Activated T-helper 17 cell treated with anti-CD3 and anti-CD28 coated beads, Interleukin-2, amount 50 U/mL, for 72 hours (primary cell): Measurements from ENCODE around the gene FRAT2. TPM values are rescaled to one million over a fixed set of nuclear protein-coding genes. Genes with fewer than 3 reads are reported as not detected.

Experiments used
- ATAC-seq: fragments of 150-1000 bp; cut with Tn5 transposase; replicated peaks from 2 replicates; pipeline ENCODE4 v1.10.0; 2021; ENCODE audit warnings: mild to moderate bottlenecking, moderate library complexity
- H3K27ac Mint-ChIP-seq: one replicate; pipeline ENCODE4 v1.8.0; 2022; ENCODE audit warnings: mixed read lengths
- H3K27me3 Mint-ChIP-seq: one replicate; pipeline ENCODE4 v1.8.0; 2022; ENCODE audit warnings: mixed read lengths
- H3K36me3 Mint-ChIP-seq: one replicate; pipeline ENCODE4 v1.8.0; 2022; ENCODE audit warnings: low read depth, mild to moderate bottlenecking, mixed read lengths
- H3K4me1 Mint-ChIP-seq: one replicate; pipeline ENCODE4 v1.8.0; 2022; ENCODE audit warnings: mixed read lengths
- H3K4me3 Mint-ChIP-seq: one replicate; pipeline ENCODE4 v1.8.0; 2022; ENCODE audit warnings: mild to moderate bottlenecking, mixed read lengths
- H3K9me3 Mint-ChIP-seq: one replicate; pipeline ENCODE4 v1.8.0; 2022; ENCODE audit warnings: mixed read lengths
- total RNA-seq, 2 donors: library from RNA; stranded (reverse); gene quantifications; one replicate each; pipeline ENCODE4 v1.2.3, GENCODE V29; 2022

FRAT2 gene
- total RNA-seq, 2 donors from 2014 or later: 4.7 to 9.7 TPM

DNA sequence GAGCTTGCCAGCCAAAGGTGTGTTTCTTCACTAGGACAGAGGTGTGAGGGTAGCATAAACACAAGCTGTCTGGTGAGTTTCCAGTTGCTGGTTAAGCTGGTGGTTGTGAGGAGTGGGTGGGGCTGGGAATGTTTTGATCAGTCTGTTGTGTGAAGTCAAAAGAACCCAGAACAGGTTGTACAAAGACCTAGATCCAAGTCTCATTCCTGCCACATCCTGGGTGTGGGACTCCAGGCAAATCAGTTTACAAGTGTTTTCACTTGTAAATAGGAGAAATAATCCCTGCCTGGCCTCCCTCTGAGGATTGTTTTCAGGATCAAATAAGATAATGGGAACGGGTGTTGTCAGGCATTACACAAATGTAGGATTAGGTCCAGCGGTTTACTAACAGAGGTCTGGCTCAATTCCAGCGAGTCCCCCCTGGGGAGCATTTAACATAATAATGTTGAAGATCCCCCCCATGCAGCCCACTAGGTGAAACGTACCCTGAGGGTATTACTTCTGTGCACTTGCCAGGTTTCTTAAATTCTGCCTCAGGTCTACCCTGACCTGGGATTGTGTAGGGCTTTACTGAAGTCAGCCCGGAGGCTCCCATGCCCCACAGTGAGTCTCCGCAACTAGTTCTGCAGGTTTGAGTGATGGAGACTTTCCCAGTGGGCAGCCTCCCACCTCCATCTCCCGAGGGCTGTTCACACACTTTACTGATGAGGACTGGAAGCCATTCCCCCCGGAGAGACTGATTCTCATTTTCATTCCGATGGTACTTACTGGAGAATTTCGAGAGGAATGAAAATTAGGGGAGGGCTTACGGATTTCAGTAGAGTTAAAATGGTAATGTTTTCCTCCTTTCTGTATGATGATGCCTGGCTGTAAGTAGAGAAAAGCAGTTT, 2.7 kb upstream of the FRAT2 start:
- peak overlapping the region; percentile 54 for H3K27ac Mint-ChIP-seq
- H3K4me3 Mint-ChIP-seq: no peak overlapping the region
- H3K4me1 Mint-ChIP-seq: peaks cover 14% of the 10 kb centered on the region

DNA sequence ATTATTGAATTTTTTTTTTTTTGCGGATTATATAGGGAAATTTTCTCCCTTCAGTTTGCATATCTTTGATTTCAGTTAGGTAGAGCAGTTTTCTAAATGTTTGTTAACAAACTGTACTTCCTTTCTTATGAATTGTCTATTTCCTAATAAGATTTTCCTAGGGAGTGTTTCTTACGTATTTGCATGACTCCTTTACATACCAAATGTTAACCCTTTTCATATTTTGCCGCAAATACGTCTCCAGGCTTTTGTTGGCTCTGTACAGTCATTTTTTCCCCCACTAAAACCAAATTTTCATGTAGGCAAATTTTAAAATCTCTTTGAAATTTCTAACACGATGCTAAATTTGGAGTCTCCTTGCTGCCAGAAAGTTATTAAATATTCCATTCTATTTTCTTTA, 1.9 kb upstream of the FRAT2 start:
- Mint-ChIP-seq H3K27ac (peak overlapping the region; percentile 54), H3K4me1 (peaks cover 19% of the 10 kb centered on the region), H3K9me3 (no peaks in the 10 kb centered on the region), H3K36me3 (peaks cover 16% of the 10 kb centered on the region), H3K27me3 (no peaks in the 10 kb centered on the region), H3K4me3 (peak overlapping the region; percentile 44)
- no peak for ATAC-seq

More for the DNA sequence above, 2.7 kb upstream of the FRAT2 start:
- Mint-ChIP-seq H3K27me3 (no peaks in the 10 kb centered on the region), H3K36me3 (peaks cover 14% of the 10 kb centered on the region), H3K9me3 (no peaks in the 10 kb centered on the region)
- ATAC-seq: no peak

DNA sequence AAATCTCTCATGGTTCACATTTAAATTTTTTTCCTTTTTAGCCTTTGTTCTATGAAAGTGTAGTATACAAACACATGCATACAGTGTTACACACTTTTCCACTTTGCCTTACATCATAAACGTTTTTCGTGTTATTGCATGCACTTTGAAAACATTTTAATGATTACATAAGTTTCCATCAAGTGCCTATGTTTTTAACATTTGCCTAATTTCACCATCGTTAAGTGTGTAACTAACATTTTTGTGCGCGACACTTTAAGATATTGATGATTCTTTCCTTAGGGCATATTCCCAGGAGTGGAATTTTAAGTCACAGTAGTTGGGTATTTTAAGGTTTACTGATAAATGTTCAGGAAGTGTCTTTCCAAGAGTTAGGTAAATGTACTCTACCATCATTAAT, 1.5 kb upstream of the FRAT2 start:
- no peak for ATAC-seq
- H3K27me3 Mint-ChIP-seq: no peaks in the 10 kb centered on the region

DNA sequence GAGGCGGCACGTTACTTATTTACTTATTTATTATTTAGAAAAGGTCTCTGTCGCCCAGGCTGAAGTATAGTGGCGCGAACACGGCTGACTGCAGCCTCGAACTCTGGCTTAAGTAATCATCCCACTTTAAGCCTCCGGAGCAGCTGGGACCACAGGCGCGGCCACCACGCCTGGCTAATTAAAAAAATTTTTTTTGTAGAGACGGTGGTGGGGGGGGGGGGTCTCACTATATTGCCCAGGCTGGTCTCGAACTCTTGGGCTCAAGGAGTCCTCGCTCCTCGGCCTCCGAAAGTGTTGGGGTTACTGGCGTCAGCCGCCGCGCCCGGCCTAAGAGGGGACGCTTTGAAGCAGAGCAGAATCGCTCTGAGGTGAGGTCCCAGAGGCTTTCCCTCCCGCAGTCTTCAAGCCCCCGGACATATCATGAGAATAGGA, 675 bp upstream of the FRAT2 start:
- no peak for ATAC-seq

More for the DNA sequence above, 1.5 kb upstream of the FRAT2 start:
- Mint-ChIP-seq H3K27ac (peak overlapping the region; percentile 54), H3K4me3 (peak overlapping the region; percentile 44), H3K9me3 (no peaks in the 10 kb centered on the region), H3K36me3 (peaks cover 16% of the 10 kb centered on the region), H3K4me1 (peaks cover 23% of the 10 kb centered on the region)

DNA sequence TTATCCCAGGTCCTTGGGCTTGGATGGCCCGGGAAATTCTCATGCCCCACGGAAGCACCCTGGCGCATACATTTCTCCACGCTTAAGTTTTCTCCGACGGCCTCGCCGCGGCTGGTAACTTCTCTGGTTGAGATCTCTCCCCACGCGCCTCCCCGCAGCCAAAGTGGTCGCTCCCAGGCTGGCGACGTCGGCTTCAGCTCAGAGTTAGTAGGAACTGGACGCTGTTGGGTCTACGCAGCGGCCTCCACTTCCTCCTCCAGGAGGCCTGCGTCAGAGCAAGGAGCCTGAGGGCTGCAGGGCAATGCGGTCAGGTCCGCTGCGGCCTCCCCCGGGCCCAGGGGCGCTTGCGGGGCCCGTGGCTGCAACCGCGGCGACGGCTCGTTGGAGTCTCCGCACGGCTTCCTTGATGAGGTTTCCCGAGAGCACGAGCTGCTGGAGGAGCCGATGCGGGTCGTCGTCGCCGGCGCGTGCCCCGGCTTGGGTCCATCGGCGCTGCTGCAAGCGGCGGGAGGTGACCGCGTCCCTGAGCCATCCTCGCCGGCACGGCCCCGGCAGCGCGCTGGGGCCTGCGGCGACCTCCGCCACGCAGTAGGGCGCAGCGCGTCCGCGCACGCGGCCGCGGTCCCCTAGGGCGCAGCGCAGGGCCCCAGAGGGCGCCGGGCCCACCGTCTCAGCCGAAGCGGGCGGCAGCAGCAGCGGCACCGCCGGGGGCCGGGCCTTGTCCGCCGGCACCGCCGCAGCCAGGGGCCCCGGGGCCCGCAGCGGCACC, 744 bp downstream of the FRAT2 start:
- ATAC-seq: peak; percentile 53

More for the DNA sequence above, 675 bp upstream of the FRAT2 start:
- Mint-ChIP-seq H3K36me3 (peaks cover 16% of the 10 kb centered on the region), H3K9me3 (no peaks in the 10 kb centered on the region), H3K4me3 (peak overlapping the region; percentile 44), H3K4me1 (peaks cover 23% of the 10 kb centered on the region), H3K27me3 (no peaks in the 10 kb centered on the region), H3K27ac (no peak overlapping the region)

DNA sequence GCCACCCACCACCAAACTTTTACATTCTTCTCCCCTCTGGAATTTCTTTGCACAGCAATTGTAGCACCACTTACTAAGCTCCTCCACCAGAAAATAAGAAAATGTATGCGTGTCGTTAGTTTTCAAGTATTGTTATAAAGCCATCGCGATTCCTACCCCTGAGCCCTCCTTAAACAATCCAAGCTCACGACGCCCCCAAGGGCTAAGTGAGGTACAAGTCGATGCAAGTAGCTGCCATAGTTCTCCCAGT, 1.3 kb downstream of the FRAT2 start:
- Mint-ChIP-seq H3K36me3 (peaks cover 16% of the 10 kb centered on the region), H3K27ac (peak overlapping the region; percentile 94), H3K9me3 (no peaks in the 10 kb centered on the region), H3K4me1 (peaks cover 30% of the 10 kb centered on the region), H3K4me3 (peak overlapping the region; percentile 99), H3K27me3 (no peaks in the 10 kb centered on the region)
- no peak for ATAC-seq

More for the DNA sequence above, 744 bp downstream of the FRAT2 start:
- Mint-ChIP-seq H3K36me3 (peaks cover 16% of the 10 kb centered on the region), H3K27me3 (no peaks in the 10 kb centered on the region), H3K27ac (peak overlapping the region; percentile 94), H3K4me1 (peaks cover 28% of the 10 kb centered on the region), H3K4me3 (peak overlapping the region; percentile 99), H3K9me3 (no peaks in the 10 kb centered on the region)

DNA sequence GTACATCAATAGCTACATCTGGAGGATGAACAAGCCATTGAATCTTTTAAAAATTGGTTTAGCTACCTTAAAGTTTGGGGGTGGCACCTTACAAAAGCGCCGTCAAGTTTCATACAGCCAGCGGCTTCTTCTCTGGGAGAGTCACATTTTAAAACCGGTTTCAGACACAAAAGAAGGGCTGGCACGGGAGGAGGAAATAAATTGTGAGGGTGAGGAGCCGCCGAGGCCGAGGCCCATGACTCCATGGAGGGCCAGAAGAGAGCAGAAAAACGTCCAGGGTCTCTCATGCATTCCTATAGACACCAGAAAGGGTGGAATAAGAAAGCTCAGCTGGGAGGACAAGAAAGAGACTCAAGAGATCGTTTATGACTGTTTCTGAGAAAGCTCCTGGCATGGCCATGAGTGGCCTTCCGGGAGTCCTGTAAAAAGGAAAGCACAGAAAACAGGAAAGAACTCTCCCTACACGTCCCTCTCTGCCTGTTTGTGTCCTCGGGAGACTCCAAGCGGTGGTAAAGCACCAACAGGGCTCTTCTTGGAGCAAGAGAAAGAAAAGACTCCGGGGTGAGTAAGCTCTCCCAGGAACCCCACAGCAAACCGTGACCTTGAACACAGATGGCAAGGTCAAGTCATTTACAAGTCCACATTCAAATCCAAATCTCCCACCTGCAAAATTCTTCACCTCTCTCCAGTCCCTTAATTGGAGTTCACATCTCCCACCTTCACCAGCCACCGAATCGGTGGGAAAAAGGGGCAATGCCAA, 1.8 kb downstream of the FRAT2 start:
- no peak for ATAC-seq
- Mint-ChIP-seq H3K36me3 (peaks cover 16% of the 10 kb centered on the region), H3K4me1 (peaks cover 34% of the 10 kb centered on the region), H3K27me3 (no peaks in the 10 kb centered on the region), H3K27ac (peak overlapping the region; percentile 94), H3K9me3 (no peaks in the 10 kb centered on the region), H3K4me3 (peak overlapping the region; percentile 99)

DNA sequence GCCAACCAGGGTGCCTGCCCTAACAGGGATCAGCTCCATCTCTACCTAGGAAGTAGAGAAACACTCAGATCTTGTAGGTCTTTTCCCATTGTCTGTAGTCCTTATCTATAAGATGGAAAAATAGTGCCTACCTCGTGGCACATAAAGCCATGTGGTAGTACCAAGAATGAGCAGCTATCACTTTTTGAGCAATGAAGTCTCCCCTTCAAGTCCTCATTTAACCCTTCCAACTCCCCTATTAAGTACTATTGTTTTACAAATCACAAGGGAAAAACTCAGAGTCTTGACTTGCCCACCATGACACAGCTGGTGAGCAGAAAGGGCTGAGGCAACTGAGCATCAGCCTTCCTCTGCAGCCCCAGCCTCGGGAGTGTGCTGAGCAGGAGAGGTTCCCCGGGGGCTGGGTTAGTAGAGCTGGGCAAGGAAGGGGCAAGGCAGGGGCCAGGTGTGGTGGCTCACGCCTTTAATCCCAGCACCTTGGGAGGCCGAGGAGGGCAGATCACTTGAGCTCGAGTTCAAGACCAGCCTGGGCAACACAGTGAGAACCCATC, 3.3 kb downstream of the FRAT2 start:
- H3K27ac Mint-ChIP-seq: peak overlapping the region; percentile 84
- peaks cover 16% of the 10 kb centered on the region for H3K36me3 Mint-ChIP-seq
- H3K27me3 Mint-ChIP-seq: no peaks in the 10 kb centered on the region
- H3K4me3 Mint-ChIP-seq: peak overlapping the region; percentile 99
- no peak for ATAC-seq
- peaks cover 41% of the 10 kb centered on the region for H3K4me1 Mint-ChIP-seq
- no peaks in the 10 kb centered on the region for H3K9me3 Mint-ChIP-seq

DNA sequence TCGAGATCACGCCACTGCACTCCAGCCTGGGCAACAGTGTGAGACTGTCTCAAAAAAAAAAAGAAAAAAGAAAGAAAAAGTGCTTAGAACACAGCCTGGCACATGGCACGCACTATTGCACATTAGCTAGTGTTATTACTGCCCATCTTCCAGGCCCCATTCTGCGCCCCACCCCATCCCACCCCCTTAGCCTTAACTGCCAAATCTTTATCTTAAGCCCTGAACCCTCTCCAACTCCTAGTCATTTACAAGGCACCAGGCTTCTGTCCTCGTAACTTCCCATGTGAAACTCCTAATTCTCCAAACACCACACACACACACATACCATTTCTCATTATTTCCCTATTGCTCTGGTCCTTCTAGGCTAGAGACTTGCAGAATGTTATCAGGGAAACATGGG, 4.8 kb downstream of the FRAT2 start:
- Mint-ChIP-seq H3K4me1 (peaks cover 41% of the 10 kb centered on the region), H3K4me3 (no peak overlapping the region), H3K27me3 (no peaks in the 10 kb centered on the region), H3K27ac (no peak overlapping the region), H3K9me3 (no peaks in the 10 kb centered on the region), H3K36me3 (peaks cover 16% of the 10 kb centered on the region)
- no peak for ATAC-seq

DNA sequence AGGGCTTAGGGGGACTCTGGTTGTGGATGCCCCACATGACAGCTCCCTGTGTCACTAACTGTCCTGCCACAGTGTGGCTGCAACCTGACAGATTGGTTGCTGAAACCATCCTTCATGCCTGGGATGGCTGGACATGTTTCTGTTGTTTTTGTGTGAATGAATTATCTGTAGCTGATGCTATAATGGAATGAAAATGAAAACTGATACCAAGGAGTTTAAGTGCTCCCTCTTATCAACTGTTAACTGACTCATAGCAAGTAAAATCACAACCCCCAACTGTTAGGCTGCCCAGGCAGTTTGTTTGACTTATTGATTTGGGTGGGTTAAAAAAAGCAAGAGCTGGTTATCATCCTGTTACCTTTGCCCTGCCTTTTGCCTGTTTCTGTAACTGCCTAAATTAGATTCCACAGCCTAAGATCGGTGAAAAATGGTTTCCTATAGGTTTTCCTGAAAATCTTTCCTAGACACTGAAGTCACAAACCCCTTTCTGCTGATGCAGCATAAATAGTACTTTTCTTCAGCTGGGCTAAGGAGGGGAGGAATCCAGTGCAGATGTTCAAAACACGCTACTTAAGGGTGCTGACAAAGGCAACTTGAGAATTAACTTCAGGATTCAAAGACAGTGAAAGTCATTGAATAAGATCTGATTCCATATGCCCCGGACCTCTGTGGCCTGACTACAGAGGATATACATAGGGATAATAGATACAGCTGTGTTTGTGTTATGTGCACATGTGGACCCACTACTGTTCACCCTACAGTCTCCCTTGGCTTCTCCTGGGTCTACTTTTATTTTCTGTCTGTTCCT, 5.7 kb downstream of the FRAT2 start:
- Mint-ChIP-seq H3K27me3 (no peaks in the 10 kb centered on the region), H3K4me1 (peaks cover 41% of the 10 kb centered on the region), H3K36me3 (peaks cover 16% of the 10 kb centered on the region), H3K4me3 (no peak overlapping the region), H3K27ac (peak overlapping the region; percentile 16), H3K9me3 (no peaks in the 10 kb centered on the region)
- peak; percentile 76 for ATAC-seq

DNA sequence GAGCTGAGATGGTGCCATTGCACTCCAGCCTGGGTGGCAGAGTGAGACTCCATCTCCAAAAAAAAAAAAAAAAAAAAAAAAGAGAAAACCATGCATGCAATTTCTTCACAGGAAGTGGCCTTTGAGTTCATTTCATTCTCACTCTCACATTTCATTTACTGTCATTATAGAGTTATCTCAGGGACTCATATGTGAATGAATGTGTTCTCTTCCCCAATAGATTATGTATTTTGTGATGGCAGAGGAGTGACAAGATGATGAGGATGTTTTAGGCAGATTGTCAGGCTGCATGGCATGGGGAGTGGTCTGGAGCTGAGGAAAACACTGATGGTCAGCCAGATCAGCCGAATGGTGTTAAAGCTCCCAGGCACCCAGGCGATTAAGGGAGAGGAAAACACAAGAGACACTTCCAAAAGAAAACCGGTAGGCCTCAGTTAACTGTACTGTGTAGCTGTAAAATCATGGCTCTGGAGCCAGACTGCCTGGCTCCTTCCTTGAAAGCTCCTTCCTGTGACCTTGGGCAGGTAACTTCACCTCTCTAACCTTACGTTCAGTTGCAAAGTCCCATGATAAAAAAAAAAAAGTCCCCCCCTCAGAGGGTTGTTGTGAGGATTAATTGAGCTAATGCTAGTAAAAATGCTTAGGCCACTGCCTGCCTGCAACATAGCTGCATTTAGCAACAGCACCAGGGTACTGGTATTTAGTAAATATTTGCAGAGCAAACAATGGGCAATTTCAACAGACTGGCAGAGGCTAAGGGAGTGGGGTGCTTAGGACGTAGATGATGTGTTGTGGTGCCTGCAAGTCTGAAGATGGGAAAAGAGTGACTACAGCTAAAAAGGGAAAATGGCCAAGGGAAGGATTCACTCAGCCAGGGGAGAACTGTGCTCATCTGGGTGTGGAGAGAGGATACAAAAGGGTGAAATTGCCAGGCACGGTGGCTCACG, 6.9 kb downstream of the FRAT2 start:
- ATAC-seq: peak; percentile 66
- H3K9me3 Mint-ChIP-seq: no peaks in the 10 kb centered on the region
- H3K36me3 Mint-ChIP-seq: peaks cover 6% of the 10 kb centered on the region
- peaks cover 31% of the 10 kb centered on the region for H3K4me1 Mint-ChIP-seq
- H3K27ac Mint-ChIP-seq: peak overlapping the region; percentile 70
- peak overlapping the region; percentile 12 for H3K4me3 Mint-ChIP-seq
- H3K27me3 Mint-ChIP-seq: no peaks in the 10 kb centered on the region

DNA sequence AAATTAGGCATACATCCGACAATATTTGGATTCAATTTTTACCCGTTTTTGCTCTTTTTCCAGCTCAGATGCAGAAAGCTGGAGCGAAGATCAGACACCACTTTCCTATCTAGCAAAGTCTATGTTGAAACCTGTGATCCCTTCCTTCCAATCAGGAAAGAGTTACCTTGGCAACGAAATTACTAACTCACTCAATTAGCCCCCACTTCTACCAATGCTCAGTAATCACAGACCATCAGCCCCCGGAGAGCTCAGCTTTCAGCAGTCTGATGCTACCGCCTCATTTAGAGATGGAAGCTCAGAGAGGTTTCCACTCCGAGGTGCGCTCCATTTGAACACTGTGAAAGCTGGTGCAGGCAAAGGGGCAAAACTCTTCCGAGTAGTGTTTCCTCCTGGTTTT, 8.8 kb downstream of the FRAT2 start:
- no peak overlapping the region for H3K27ac Mint-ChIP-seq
- no peaks in the 10 kb centered on the region for H3K36me3 Mint-ChIP-seq
- ATAC-seq: no peak
- H3K4me3 Mint-ChIP-seq: no peak overlapping the region
- no peaks in the 10 kb centered on the region for H3K27me3 Mint-ChIP-seq
- peaks cover 20% of the 10 kb centered on the region for H3K4me1 Mint-ChIP-seq
- no peaks in the 10 kb centered on the region for H3K9me3 Mint-ChIP-seq

DNA sequence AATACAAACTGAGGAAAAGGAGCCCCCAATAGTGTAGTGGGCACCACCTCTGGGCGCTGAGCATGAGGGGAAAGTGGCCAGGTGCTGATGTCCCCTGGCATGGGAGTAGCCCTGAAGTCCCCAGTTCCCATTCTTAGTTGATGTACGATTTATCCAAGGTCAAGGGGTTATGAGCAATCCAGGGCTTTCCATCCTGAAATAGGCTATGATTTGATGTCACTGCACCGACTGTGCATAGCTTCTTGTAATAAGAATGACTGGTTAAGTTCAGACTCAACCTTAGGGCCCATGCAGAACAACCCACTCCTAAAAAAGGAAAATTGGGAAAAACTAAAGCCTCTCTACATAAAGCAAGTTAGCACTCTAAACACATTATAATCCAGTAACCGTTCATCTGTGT, 11.0 kb downstream of the FRAT2 start:
- ATAC-seq: no peak
- Mint-ChIP-seq H3K27me3 (no peaks in the 10 kb centered on the region), H3K4me3 (no peak overlapping the region), H3K36me3 (no peaks in the 10 kb centered on the region), H3K27ac (no peak overlapping the region), H3K9me3 (no peaks in the 10 kb centered on the region), H3K4me1 (peaks cover 22% of the 10 kb centered on the region)
